A673 (cell line): ENCODE results near the gene NUBPL. TPM values are rescaled to one million over a fixed set of nuclear protein-coding genes. Genes with fewer than 3 reads are reported as not detected.

Source experiments
- BruUV-seq: library from RNA; stranded (reverse); fragments of 400-500 nt; replicated peaks from 2 replicates; lab custom pipeline; 2021; lab: Mats Ljungman, UMichigan
- CTCF ChIA-PET: fragments of 300-600 bp; sonication (Branson Sonifier 250); formaldehyde crosslinking; loops from one replicate; lab custom pipeline; 2022; ENCODE audit warnings: antibody characterized with exemption; lab: Charles Lee
- POLR2A ChIA-PET: fragments of 300-600 bp; sonication (Branson Sonifier 250); formaldehyde crosslinking; loops from one replicate; lab custom pipeline; 2022; ENCODE audit warnings: antibody characterized with exemption; ENCODE audit not compliant: low non-redundant PET; lab: Charles Lee
- DNase-seq: peaks from one replicate; pipeline ENCODE4 v3.0.0-alpha.2; 2015; ENCODE audit warnings: low spot score
- H3K27ac ChIP-seq: fragments of 200-600 bp; sonication (generic); 2 replicates; pipeline ENCODE4 v1.5.1; 2016; ENCODE audit warnings: mixed run types, low read depth, mild to moderate bottlenecking, mixed read lengths, antibody characterized with exemption, low read length; ENCODE audit not compliant: poor library complexity, severe bottlenecking
- H3K27me3 ChIP-seq: fragments of 200-600 bp; sonication (generic); replicated peaks from 2 replicates; pipeline ENCODE4 v1.6.1; 2017; ENCODE audit warnings: mixed run types, low read depth, mild to moderate bottlenecking, mixed read lengths, antibody characterized with exemption, low read length; ENCODE audit not compliant: insufficient read depth, poor library complexity
- H3K36me3 ChIP-seq: fragments of 200-600 bp; sonication (generic); 2 replicates; pipeline ENCODE4 v1.6.1; 2016; ENCODE audit warnings: mixed run types, mild to moderate bottlenecking, mixed read lengths, antibody characterized with exemption, low read length; ENCODE audit not compliant: insufficient read depth, poor library complexity, severe bottlenecking
- H3K4me1 ChIP-seq: fragments of 200-600 bp; sonication (generic); 2 replicates; pipeline ENCODE4 v1.6.1; 2017; ENCODE audit warnings: mixed run types, mild to moderate bottlenecking, mixed read lengths, antibody characterized with exemption, low read length; ENCODE audit not compliant: insufficient read depth, poor library complexity, severe bottlenecking
- H3K4me3 ChIP-seq: fragments of 200-600 bp; sonication (generic); 2 replicates; pipeline ENCODE4 v1.5.1; 2016; ENCODE audit warnings: low read depth, mixed run types, mild to moderate bottlenecking, mixed read lengths, low read length; ENCODE audit not compliant: poor library complexity, severe bottlenecking
- H3K9me3 ChIP-seq: fragments of 200-600 bp; sonication (generic); 2 replicates; pipeline ENCODE4 v1.6.1; 2016; ENCODE audit warnings: mixed run types, low read depth, mild to moderate bottlenecking, mixed read lengths, antibody characterized with exemption, low read length; ENCODE audit not compliant: poor library complexity, severe bottlenecking
- CTCF ChIP-seq: fragments of 300-800, 200-600 bp; sonication (generic); conservative IDR thresholded peaks from 2 replicates; pipeline ENCODE4 v1.5.1; 2017; ENCODE audit warnings: low read depth, mild to moderate bottlenecking, antibody characterized with exemption, low read length, moderate library complexity, mixed read lengths
- EZH2 ChIP-seq: fragments of 200-600 bp; sonication (generic); IDR thresholded peaks from 2 replicates; pipeline ENCODE4 v1.6.1; 2017; ENCODE audit warnings: borderline replicate concordance, low read depth, mild to moderate bottlenecking, mixed read lengths, antibody characterized with exemption, low read length; ENCODE audit not compliant: poor library complexity, severe bottlenecking
- intact Hi-C: fragments of 100-400 bp; cut with micrococcal nuclease; formaldehyde crosslinking; loops from one replicate; pipeline ENCODE4 v1.10.0; 2022; ENCODE audit not compliant: unreplicated experiment
- total RNA-seq: library from RNA; stranded (reverse); gene quantifications from 2 replicates; pipeline ENCODE4 v1.2.3, GENCODE V29; 2021

The NUBPL gene
- total RNA-seq, 1 experiment from 2014 or later = 15.5 TPM

GRCh38 chr14:31692376-31692781 is 131.2 kb downstream of the NUBPL start:
- H3K36me3 ChIP-seq = no peaks in the 10 kb centered on the region
- peak; percentile 33 for DNase-seq
- intact Hi-C loops = no loop called here
- no peaks in the 10 kb centered on the region for H3K9me3 ChIP-seq
- BruUV-seq = no TSS peak
- POLR2A ChIA-PET = no interaction called here
- H3K27me3 ChIP-seq = no peaks in the 10 kb centered on the region
- no peak overlapping the region for H3K27ac ChIP-seq
- H3K4me3 ChIP-seq = no peak overlapping the region
- peaks cover 4% of the 10 kb centered on the region for H3K4me1 ChIP-seq
- CTCF ChIA-PET = no interaction called here
- TF ChIP-seq CTCF (no peak), EZH2 (no peak)

- intact Hi-C loops = no loop called here
- POLR2A ChIA-PET = no interaction called here
- no peaks in the 10 kb centered on the region for H3K9me3 ChIP-seq
- no peak for DNase-seq
- TF ChIP-seq CTCF (no peak), EZH2 (no peak)
- no peak overlapping the region for H3K27ac ChIP-seq
- no peaks in the 10 kb centered on the region for H3K36me3 ChIP-seq
- H3K4me3 ChIP-seq = no peak overlapping the region
- BruUV-seq = no TSS peak
- H3K4me1 ChIP-seq = peaks cover 4% of the 10 kb centered on the region
- CTCF ChIA-PET = no interaction called here
- H3K27me3 ChIP-seq = no peaks in the 10 kb centered on the region
Measured at GRCh38 chr14:31696378-31696777, 135.2 kb downstream of the NUBPL start.

GRCh38 chr14:31699809-31700208 is 138.6 kb downstream of the NUBPL start:
- ChIA-PET CTCF (no interaction called here), POLR2A (no interaction called here)
- Histone ChIP-seq H3K27ac (no peak overlapping the region), H3K27me3 (no peaks in the 10 kb centered on the region), H3K36me3 (no peaks in the 10 kb centered on the region), H3K9me3 (no peaks in the 10 kb centered on the region), H3K4me3 (no peak overlapping the region), H3K4me1 (no peaks in the 10 kb centered on the region)
- DNase-seq = no peak
- intact Hi-C loops = no loop called here
- BruUV-seq = no TSS peak
- TF ChIP-seq EZH2 (no peak), CTCF (no peak)
